ENCODE data around the gene TEC.
"Not testable (repeated sequence)": the region's sequence is repeated elsewhere in the genome, so short reads cannot be mapped to it uniquely, and the experiment has no call there.

TEC gene

GRCh38 chr4:48187813-48188212 is 81.8 kb downstream of the TEC start:
- H3K9me3 Mint-ChIP-seq = no peaks in the 10 kb centered on the region
- no peaks in the 10 kb centered on the region for H3K27me3 Mint-ChIP-seq (ENCODE audit: low read depth)
- H3K4me1 Mint-ChIP-seq (ENCODE audit: low read depth) = no peaks in the 10 kb centered on the region
- no peak overlapping the region for H3K4me3 Mint-ChIP-seq
- no peaks in the 10 kb centered on the region for H3K36me3 Mint-ChIP-seq (ENCODE audit: low read depth)
- no peak overlapping the region for H3K27ac Mint-ChIP-seq

GRCh38 chr4:48187066-48187465 is 82.6 kb downstream of the TEC start:
- H3K9me3 Mint-ChIP-seq; H3K4me3 Mint-ChIP-seq; H3K36me3 Mint-ChIP-seq (ENCODE audit: low read depth); H3K4me1 Mint-ChIP-seq (ENCODE audit: low read depth); H3K27me3 Mint-ChIP-seq (ENCODE audit: low read depth); H3K27ac Mint-ChIP-seq: not testable (repeated sequence)

GRCh38 chr4:48186394-48186793 is 83.2 kb downstream of the TEC start:
- not testable (repeated sequence) for H3K4me1 Mint-ChIP-seq (ENCODE audit: low read depth); H3K4me3 Mint-ChIP-seq; H3K36me3 Mint-ChIP-seq (ENCODE audit: low read depth); H3K27me3 Mint-ChIP-seq (ENCODE audit: low read depth); H3K9me3 Mint-ChIP-seq; H3K27ac Mint-ChIP-seq

GRCh38 chr4:48184882-48185281 is 84.8 kb downstream of the TEC start:
- Mint-ChIP-seq H3K36me3 (ENCODE audit: low read depth) (no peaks in the 10 kb centered on the region), H3K9me3 (no peaks in the 10 kb centered on the region)

GRCh38 chr4:48180234-48180633 is 89.4 kb downstream of the TEC start:
- no peaks in the 10 kb centered on the region for H3K27me3 Mint-ChIP-seq (ENCODE audit: low read depth)
- no peaks in the 10 kb centered on the region for H3K9me3 Mint-ChIP-seq
- no peaks in the 10 kb centered on the region for H3K4me1 Mint-ChIP-seq (ENCODE audit: low read depth)
- H3K27ac Mint-ChIP-seq = no peak overlapping the region
- no peak overlapping the region for H3K4me3 Mint-ChIP-seq
- H3K36me3 Mint-ChIP-seq (ENCODE audit: low read depth) = peaks cover 1% of the 10 kb centered on the region

More at GRCh38 chr4:48184882-48185281, 84.8 kb downstream of the TEC start:
- H3K27me3 Mint-ChIP-seq (ENCODE audit: low read depth) = no peaks in the 10 kb centered on the region
- H3K4me1 Mint-ChIP-seq (ENCODE audit: low read depth) = no peaks in the 10 kb centered on the region
- no peak overlapping the region for H3K27ac Mint-ChIP-seq
- no peak overlapping the region for H3K4me3 Mint-ChIP-seq

GRCh38 chr4:48178931-48179330 is 90.7 kb downstream of the TEC start:
- H3K9me3 Mint-ChIP-seq = no peaks in the 10 kb centered on the region
- no peaks in the 10 kb centered on the region for H3K4me1 Mint-ChIP-seq (ENCODE audit: low read depth)
- H3K27ac Mint-ChIP-seq = no peak overlapping the region
- H3K4me3 Mint-ChIP-seq = no peak overlapping the region
- H3K27me3 Mint-ChIP-seq (ENCODE audit: low read depth) = no peaks in the 10 kb centered on the region
- peaks cover 1% of the 10 kb centered on the region for H3K36me3 Mint-ChIP-seq (ENCODE audit: low read depth)

GRCh38 chr4:48175806-48176205 is 93.8 kb downstream of the TEC start:
- Mint-ChIP-seq H3K27me3 (ENCODE audit: low read depth) (no peaks in the 10 kb centered on the region), H3K4me1 (ENCODE audit: low read depth) (peaks cover 4% of the 10 kb centered on the region), H3K4me3 (no peak overlapping the region), H3K27ac (no peak overlapping the region), H3K9me3 (no peaks in the 10 kb centered on the region), H3K36me3 (ENCODE audit: low read depth) (peaks cover 3% of the 10 kb centered on the region)

- no peak overlapping the region for H3K4me3 Mint-ChIP-seq
- peaks cover 3% of the 10 kb centered on the region for H3K36me3 Mint-ChIP-seq (ENCODE audit: low read depth)
- H3K27ac Mint-ChIP-seq = no peak overlapping the region
- peaks cover 4% of the 10 kb centered on the region for H3K4me1 Mint-ChIP-seq (ENCODE audit: low read depth)
- no peaks in the 10 kb centered on the region for H3K27me3 Mint-ChIP-seq (ENCODE audit: low read depth)
- H3K9me3 Mint-ChIP-seq = no peaks in the 10 kb centered on the region
Observed at GRCh38 chr4:48175328-48175727, 94.3 kb downstream of the TEC start.

GRCh38 chr4:48173056-48173991 is 96.3 kb downstream of the TEC start:
- H3K27ac Mint-ChIP-seq = no peak overlapping the region
- peaks cover 3% of the 10 kb centered on the region for H3K36me3 Mint-ChIP-seq (ENCODE audit: low read depth)
- no peaks in the 10 kb centered on the region for H3K9me3 Mint-ChIP-seq
- no peak overlapping the region for H3K4me3 Mint-ChIP-seq
- H3K27me3 Mint-ChIP-seq (ENCODE audit: low read depth) = no peaks in the 10 kb centered on the region
- H3K4me1 Mint-ChIP-seq (ENCODE audit: low read depth) = peaks cover 4% of the 10 kb centered on the region

GRCh38 chr4:48172651-48173050 is 97.0 kb downstream of the TEC start:
- Mint-ChIP-seq H3K4me3 (no peak overlapping the region), H3K27me3 (ENCODE audit: low read depth) (no peaks in the 10 kb centered on the region), H3K36me3 (ENCODE audit: low read depth) (peaks cover 3% of the 10 kb centered on the region), H3K4me1 (ENCODE audit: low read depth) (peaks cover 5% of the 10 kb centered on the region), H3K9me3 (no peaks in the 10 kb centered on the region), H3K27ac (no peak overlapping the region)

GRCh38 chr4:48169636-48170035 is 100.0 kb downstream of the TEC start:
- Mint-ChIP-seq H3K36me3 (ENCODE audit: low read depth) (peaks cover 2% of the 10 kb centered on the region), H3K27me3 (ENCODE audit: low read depth) (no peaks in the 10 kb centered on the region), H3K4me1 (ENCODE audit: low read depth) (peaks cover 6% of the 10 kb centered on the region), H3K27ac (no peak overlapping the region), H3K4me3 (no peak overlapping the region), H3K9me3 (no peaks in the 10 kb centered on the region)

GRCh38 chr4:48167538-48168263 is 101.9 kb downstream of the TEC start:
- peaks cover 2% of the 10 kb centered on the region for H3K4me1 Mint-ChIP-seq (ENCODE audit: low read depth)
- H3K27ac Mint-ChIP-seq = no peak overlapping the region
- no peak overlapping the region for H3K4me3 Mint-ChIP-seq
- no peaks in the 10 kb centered on the region for H3K27me3 Mint-ChIP-seq (ENCODE audit: low read depth)
- no peaks in the 10 kb centered on the region for H3K9me3 Mint-ChIP-seq
- no peaks in the 10 kb centered on the region for H3K36me3 Mint-ChIP-seq (ENCODE audit: low read depth)

- not testable (repeated sequence) for H3K36me3 Mint-ChIP-seq (ENCODE audit: low read depth); H3K27ac Mint-ChIP-seq; H3K4me1 Mint-ChIP-seq (ENCODE audit: low read depth); H3K9me3 Mint-ChIP-seq; H3K27me3 Mint-ChIP-seq (ENCODE audit: low read depth); H3K4me3 Mint-ChIP-seq
Observed at GRCh38 chr4:48164561-48164960, 105.1 kb downstream of the TEC start.

- no peak overlapping the region for H3K4me3 Mint-ChIP-seq
- H3K27ac Mint-ChIP-seq = no peak overlapping the region
- H3K9me3 Mint-ChIP-seq = peaks cover 3% of the 10 kb centered on the region
- H3K36me3 Mint-ChIP-seq (ENCODE audit: low read depth) = no peaks in the 10 kb centered on the region
- peaks cover 6% of the 10 kb centered on the region for H3K4me1 Mint-ChIP-seq (ENCODE audit: low read depth)
- H3K27me3 Mint-ChIP-seq (ENCODE audit: low read depth) = no peaks in the 10 kb centered on the region
Observed at GRCh38 chr4:48163746-48164145, 105.9 kb downstream of the TEC start.

- peaks cover 3% of the 10 kb centered on the region for H3K4me1 Mint-ChIP-seq (ENCODE audit: low read depth)
- no peaks in the 10 kb centered on the region for H3K27me3 Mint-ChIP-seq (ENCODE audit: low read depth)
- H3K4me3 Mint-ChIP-seq = no peak overlapping the region
- H3K9me3 Mint-ChIP-seq = peaks cover 6% of the 10 kb centered on the region
- H3K36me3 Mint-ChIP-seq (ENCODE audit: low read depth) = peaks cover 2% of the 10 kb centered on the region
- H3K27ac Mint-ChIP-seq = no peak overlapping the region
Observed at GRCh38 chr4:48162162-48162561, 107.5 kb downstream of the TEC start.

Measured in T-helper 1 cell treated with Interleukin-12 subunit alpha and Interleukin-12 subunit beta and Interleukin-4 antibody, amounts not matched to agents 30 μg/mL and 1 μg/mL, for 36 hours (primary cell).